T-helper 1 cell (primary cell): Measurements from ENCODE around the gene CAMK1D.

Experiments used
- DNase-seq, 5 donors: peaks; one replicate each; pipeline ENCODE4 v3.0.0-alpha.2; 2012 to 2020

The CAMK1D gene

GRCh38 chr10:12663863-12664262 is 314.5 kb downstream of the CAMK1D start:
- DNase-seq, result no peak

- DNase-seq, result no peak
Observed at GRCh38 chr10:12665501-12665900, 316.2 kb downstream of the CAMK1D start.

- no peak for DNase-seq
Observed at GRCh38 chr10:12667052-12667451, 317.7 kb downstream of the CAMK1D start.

- DNase-seq, result no peak
Observed at GRCh38 chr10:12668634-12669033, 319.3 kb downstream of the CAMK1D start.

GRCh38 chr10:12670004-12670403 is 320.7 kb downstream of the CAMK1D start:
- no peak for DNase-seq

GRCh38 chr10:12675186-12675585 is 325.8 kb downstream of the CAMK1D start:
- DNase-seq, result no peak

GRCh38 chr10:12679636-12680035 is 330.3 kb downstream of the CAMK1D start:
- DNase-seq, result no peak

GRCh38 chr10:12681252-12681651 is 331.9 kb downstream of the CAMK1D start:
- peak in 1 of 5 donors; percentile 27 for DNase-seq

GRCh38 chr10:12684784-12685183 is 335.4 kb downstream of the CAMK1D start:
- DNase-seq, result no peak

- DNase-seq, result no peak
Observed at GRCh38 chr10:12685261-12686058, 336.1 kb downstream of the CAMK1D start.

GRCh38 chr10:12687996-12688395 is 338.6 kb downstream of the CAMK1D start:
- no peak for DNase-seq

- no peak for DNase-seq
Observed at GRCh38 chr10:12689893-12690292, 340.5 kb downstream of the CAMK1D start.

GRCh38 chr10:12690525-12691126 is 341.3 kb downstream of the CAMK1D start:
- no peak for DNase-seq

GRCh38 chr10:12691596-12691995 is 342.2 kb downstream of the CAMK1D start:
- DNase-seq, result no peak

GRCh38 chr10:12697764-12698163 is 348.4 kb downstream of the CAMK1D start:
- no peak for DNase-seq

GRCh38 chr10:12699258-12699700 is 349.9 kb downstream of the CAMK1D start:
- peak in 1 of 5 donors; percentile 83 for DNase-seq

GRCh38 chr10:12699781-12700556 is 350.6 kb downstream of the CAMK1D start:
- DNase-seq, result no peak

- DNase-seq, result no peak
Observed at GRCh38 chr10:12700557-12700874, 351.2 kb downstream of the CAMK1D start.

GRCh38 chr10:12701696-12702095 is 352.3 kb downstream of the CAMK1D start:
- DNase-seq, result no peak

GRCh38 chr10:12702215-12702770 is 352.9 kb downstream of the CAMK1D start:
- no peak for DNase-seq

GRCh38 chr10:12703126-12703525 is 353.8 kb downstream of the CAMK1D start:
- no peak for DNase-seq

- peak in 1 of 5 donors; percentile 43 for DNase-seq
Observed at GRCh38 chr10:12703813-12704212, 354.5 kb downstream of the CAMK1D start.

- DNase-seq, result no peak
Observed at GRCh38 chr10:12704488-12704887, 355.1 kb downstream of the CAMK1D start.
